HG02623 (cell line): ENCODE data around the gene KCTD5.
"Not testable (repeated sequence)": the region's sequence is repeated elsewhere in the genome, so short reads cannot be mapped to it uniquely, and the experiment has no call there.

Experiments used
- ATAC-seq: cut with Tn5 transposase; IDR thresholded peaks from one replicate; pipeline ENCODE4 v1.9.1; 2021; ENCODE audit warnings: moderate library complexity; ENCODE audit not compliant: unreplicated experiment

KCTD5 gene

DNA sequence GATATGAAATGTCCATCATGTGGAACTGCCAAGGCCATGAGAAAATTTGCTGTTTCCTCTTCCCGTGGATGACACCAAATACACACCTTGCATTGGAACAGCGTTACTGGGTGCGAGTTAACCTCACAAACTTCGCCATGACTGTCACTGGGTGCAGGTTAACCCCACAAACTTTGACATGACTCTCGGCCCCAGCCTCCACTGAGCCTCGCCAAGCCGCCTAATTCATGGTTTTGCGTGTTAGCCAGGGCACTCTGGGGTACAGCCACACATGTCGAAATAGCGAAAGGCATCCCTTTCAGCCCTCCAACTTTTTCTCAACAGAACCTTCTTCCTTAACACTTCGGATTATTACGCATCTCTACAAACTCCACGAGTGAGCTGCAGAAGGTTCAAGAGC lies 10.6 kb upstream of the KCTD5 start:
- ATAC-seq, result no peak

GRCh38 chr16:2673066-2673999 lies 9.0 kb upstream of the KCTD5 start:
- peak; percentile 90 for ATAC-seq

DNA sequence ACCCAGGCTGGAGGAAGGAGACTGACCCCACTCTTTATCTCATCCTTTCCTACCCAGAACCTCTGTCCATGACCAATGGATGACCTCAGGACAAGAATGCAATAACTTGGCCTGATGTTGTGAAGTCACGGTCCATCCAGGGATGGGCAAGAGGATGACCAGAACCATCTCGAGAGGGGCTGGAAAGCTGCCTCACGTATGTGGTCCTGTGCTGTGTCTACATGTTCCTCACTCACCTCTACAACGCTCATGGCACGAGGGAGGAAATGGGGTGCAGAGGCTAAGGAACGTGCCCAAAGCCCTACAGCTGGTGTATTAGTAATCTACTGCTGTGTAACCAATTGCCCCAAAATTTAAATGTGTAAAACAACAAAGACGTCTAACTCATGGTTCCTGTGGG lies 7.3 kb upstream of the KCTD5 start:
- no peak for ATAC-seq

DNA sequence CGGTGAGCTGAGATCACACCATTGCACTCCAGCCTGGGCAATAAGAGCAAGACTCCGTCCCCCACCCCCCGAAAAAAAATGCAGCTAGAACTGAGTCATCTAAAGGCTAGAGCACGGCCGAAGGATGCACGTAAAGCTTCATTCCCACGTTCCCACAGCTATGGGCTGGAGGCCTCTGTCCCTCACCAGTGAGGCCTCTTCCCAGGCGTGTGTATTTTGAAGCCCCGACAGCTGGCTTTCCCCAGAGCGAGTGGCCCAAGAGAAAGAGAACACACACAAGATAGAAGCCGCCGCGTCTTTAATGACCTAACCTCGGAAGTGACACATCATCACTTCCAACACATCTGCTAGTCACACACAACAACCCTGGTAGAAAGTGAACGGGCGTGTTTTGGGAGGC lies 6.6 kb upstream of the KCTD5 start:
- ATAC-seq, result no peak

DNA sequence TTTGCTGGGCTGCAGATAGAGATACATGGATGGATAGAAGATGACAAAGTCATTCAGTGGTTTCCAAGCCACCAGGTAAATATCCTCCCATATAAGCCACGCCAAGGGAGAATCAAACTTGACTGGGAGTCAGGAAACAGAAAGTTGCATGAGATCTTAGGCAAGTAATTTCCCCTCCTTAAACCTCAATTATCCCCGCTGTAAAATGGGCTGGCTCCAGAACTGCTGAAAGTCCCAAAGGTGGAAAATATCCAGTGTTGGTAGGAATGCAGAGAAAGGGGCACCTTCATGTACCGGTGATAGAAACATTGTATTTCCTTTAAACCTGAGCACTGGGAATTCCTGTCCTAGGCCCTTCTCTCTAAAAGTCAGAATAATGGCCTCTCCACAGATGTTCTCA lies 5.4 kb upstream of the KCTD5 start:
- not testable (repeated sequence) for ATAC-seq

DNA sequence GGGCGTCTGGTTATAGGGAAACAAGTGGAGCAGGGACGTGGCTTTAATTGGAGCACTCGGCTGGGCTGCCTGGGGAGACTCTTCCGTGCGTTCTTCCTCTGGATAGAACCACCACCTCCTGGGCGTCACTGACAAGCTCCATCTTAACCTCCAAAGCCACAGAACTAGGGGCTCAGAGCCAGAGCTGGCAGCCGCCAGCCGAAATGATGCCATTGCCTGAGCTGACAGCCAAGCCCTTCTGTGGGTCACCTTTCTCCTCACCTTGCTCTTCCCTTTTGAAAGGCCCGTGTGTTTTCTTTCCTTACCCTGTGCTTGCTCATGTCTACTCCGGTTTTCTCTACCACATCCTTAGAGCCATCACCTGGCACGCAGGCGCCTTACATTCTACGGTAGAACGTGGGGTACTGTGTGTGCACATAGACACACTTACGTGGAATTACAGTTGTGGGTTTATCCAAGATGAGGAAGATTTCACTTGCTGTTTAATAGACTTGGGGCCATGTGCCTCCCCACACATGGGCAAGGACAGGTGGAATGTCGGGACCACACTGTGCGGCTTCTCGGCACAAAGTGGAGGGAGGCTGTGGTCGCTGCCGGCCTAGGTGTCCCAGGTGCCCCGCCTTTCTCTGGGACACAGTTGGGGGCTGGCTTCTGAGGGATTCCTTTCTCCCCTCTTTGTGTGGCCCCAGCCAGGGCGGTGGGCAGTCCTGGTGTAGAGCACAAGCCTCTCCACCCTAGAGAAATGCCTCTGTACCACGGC lies 3.9 kb upstream of the KCTD5 start:
- not testable (repeated sequence) for ATAC-seq

DNA sequence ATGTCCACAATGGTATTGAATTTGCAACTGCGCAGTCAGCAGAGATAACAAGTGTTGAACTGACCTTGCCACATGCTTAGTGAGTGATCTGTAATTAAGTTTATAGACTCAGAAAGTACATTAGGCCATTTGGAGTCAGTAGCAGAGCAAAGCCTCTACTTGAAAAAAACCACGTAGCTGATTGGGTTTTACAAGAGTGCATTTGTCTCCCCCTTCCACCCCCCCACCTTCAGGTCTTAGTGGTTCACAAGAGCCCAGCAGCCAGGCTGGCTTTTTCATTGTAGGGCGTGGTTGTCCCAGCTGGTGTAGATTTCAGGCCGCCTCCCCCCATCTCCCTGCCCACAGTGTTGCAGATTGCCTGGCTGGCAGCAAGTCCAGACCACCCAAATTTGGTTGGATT lies 2.4 kb upstream of the KCTD5 start:
- ATAC-seq, result not testable (repeated sequence)

DNA sequence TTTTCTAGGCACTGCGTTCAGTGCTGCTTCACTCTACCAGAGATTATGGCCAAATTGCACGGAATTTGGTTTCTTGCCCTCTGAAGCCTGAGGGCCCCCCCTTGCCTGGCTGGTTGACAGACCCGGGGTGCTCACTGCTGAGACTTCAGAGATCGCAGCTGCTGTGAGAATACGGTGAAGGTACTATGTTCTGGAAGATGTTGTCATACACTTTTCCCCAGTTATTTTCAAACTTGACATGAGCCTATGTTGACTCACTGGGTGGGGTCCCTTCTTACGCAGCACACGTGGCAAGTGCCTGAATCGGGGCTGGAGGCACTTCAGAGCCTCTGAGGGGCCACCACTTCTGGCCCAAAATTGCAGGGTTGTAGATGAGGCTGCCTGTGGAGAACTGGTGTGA lies 2.0 kb upstream of the KCTD5 start:
- not testable (repeated sequence) for ATAC-seq

DNA sequence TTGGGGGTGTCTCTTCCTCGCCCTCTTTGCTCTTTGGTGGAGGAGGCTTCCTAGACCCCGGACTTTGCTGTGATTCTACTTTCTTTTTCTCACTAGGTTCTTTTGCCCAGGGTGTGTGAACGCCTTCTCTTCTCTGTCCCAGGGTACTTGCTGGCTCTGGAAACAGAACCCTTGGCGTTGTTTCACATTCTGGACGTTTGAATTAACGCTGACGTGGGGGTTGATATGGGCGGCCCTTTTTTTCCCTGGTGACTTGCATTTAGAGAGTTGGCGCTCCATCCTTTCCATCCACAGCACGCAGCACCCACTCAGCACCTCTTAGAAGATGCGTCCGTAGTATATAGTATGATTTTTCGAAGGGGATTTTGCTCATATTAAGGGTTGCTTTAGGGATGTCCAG lies 718 bp downstream of the KCTD5 start:
- ATAC-seq, result not testable (repeated sequence)

- ATAC-seq, result not testable (repeated sequence)
These were observed 3.8 kb downstream of the KCTD5 start for GRCh38 chr16:2686075-2686474.

- peak; percentile 32 for ATAC-seq
These were observed 4.7 kb downstream of the KCTD5 start for GRCh38 chr16:2686912-2687507.

- no peak for ATAC-seq
These were observed 5.4 kb downstream of the KCTD5 start for GRCh38 chr16:2687531-2688308.

- ATAC-seq, result not testable (repeated sequence)
These were observed 7.1 kb downstream of the KCTD5 start for GRCh38 chr16:2689422-2689821.

GRCh38 chr16:2689968-2690801 lies 7.9 kb downstream of the KCTD5 start:
- ATAC-seq, result no peak

GRCh38 chr16:2690852-2691251 lies 8.5 kb downstream of the KCTD5 start:
- ATAC-seq, result no peak

GRCh38 chr16:2691491-2692248 lies 9.3 kb downstream of the KCTD5 start:
- no peak for ATAC-seq

DNA sequence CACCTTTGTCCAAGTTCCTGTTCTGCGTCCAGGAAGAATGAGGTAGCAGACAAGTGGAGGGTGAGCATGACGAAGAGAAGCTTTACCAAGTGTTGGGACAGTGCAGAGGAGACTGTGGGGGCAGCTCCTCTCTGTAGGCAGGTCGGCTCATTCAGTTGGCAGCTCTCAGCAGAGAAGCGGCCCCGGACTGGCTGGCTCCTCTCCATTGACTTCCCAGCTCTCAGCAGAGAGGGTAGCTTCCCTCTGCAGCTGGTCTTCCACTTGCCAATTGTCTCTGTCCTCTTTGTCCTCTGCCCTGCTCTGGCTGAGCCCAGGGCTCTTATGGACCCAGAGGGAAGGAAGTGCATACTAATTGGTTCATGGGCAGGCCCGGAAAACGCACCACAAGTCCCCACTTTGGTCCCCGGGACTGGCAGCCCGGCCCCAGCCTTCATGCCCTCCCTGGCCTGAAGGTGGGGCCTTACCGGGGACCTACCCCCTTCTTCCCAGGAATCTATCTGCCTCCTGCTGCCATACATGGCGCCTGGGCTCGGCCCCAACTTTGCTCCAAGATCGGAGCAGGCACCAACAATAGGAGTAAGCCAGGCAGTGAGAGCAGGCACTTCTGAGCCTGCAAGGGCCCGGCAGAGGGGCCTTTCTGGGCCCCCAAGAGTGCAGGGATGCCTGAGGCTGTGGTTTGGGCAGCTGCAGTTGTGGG lies 10.1 kb downstream of the KCTD5 start:
- ATAC-seq, result no peak

- ATAC-seq, result no peak
These were observed 10.8 kb downstream of the KCTD5 start for GRCh38 chr16:2692948-2693651.
